NCI-H1048 (cell line): ENCODE data around the gene LSM7.

ENCODE experiments used
- DNase-seq: peaks from one replicate; lab custom pipeline; 2025; lab: John Stamatoyannopoulos, UW

Gene LSM7

DNA sequence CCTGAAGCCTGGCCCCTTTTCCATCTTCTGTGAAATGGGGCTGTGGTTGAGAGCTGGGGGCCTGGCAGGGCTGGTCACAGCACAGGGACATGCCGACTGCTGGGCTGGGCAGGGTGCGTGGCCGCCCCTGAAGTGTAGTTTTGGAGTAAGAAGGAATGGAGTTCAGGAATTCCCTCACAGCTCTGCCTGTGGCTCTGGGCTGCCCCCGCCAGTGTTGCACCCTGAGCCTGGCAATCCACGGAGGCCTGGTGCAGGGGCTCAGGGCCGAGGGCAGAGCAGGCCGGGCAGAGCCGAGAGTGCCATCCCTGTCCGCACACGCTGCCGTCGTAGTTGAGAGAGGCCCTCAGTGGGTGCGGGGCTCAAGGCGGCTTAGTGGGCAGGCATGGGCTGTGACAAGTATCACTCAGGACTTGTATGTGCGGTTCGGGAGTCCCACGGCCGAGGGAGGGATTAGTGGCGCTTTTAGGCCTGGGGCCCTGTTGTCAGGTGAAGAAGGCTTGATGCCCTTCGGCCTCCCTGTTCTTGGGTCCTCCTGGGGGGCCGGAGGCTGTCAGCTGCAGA lies 9.7 kb upstream of the LSM7 start:
- no peak for DNase-seq

DNA sequence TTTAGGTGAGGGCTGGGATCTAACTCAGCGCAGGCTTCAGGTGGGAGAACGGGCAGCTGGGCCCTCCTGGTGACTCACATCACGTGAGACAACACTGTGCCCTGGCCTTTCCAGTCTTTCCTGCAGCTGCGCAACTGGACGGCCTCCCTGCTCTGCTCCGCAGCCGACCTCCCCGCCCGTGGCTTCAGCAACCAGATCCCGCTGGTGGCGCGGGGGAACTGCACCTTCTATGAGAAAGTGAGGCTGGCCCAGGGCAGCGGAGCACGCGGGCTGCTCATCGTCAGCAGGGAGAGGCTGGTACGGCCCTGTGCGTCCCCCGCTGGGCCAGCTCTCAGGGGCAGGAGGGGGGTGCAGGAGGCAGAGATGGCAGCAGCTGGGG lies 8.9 kb upstream of the LSM7 start:
- no peak for DNase-seq

DNA sequence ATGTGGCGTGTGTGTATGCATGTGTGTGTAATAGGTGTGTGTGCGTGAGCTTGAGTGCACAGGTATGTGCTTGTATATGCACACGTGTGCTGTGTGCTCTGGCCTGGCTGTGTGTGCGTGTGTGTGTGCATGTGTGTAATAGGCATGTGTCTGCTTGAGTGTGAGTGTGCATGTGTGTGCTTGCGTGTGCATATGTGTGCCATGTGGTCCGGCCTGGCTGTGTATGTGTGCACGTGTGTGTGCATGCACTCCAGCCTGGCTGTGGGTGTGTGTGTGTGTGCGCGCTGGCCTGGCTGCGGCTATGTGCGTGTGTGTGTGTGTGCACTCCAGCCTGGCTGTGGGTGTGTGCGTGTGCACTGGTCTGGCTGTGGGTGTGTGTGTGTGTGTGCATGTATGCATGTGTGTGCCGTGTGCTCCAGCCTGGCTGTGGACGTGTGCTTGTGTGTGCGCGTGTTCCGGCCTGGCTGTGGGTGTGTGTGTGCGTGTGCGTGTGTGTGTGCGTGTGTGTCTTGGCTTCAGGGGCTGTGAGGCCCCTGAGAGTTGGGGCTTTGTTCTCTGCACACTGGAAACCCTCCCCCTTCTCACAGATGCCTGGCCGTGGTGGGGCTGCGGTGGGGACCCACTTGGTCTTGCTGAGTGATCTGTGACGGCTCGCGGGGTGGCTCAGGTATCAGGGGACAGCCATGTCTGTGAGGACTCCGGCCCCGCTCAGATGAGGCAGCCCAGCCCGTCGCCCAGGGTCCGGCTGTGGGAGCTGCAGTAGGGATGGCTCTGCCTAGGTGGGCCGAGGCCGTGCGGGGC lies 8.3 kb upstream of the LSM7 start:
- DNase-seq = no peak

DNA sequence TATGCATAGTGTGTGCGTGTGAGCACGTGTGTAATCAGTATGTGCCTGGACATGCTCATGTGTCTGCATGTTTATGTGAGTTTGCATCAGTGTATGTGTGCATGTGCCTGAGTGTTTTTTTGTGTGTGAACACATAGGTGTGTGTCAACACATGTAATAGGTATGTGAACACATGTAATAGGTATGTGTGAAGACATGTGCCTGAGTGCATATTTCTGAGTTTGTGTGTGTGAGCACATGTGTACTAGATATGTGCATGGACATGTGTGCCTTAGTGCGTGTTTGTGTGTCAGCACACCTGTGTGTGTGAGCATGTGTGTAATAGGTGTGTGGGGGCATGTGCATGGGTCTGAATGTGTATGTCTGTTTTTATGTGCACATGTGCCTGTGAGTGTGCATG lies 7.5 kb upstream of the LSM7 start:
- no peak for DNase-seq

- DNase-seq = no peak
Observed at GRCh38 chr19:2334986-2335846, 6.8 kb upstream of the LSM7 start.

DNA sequence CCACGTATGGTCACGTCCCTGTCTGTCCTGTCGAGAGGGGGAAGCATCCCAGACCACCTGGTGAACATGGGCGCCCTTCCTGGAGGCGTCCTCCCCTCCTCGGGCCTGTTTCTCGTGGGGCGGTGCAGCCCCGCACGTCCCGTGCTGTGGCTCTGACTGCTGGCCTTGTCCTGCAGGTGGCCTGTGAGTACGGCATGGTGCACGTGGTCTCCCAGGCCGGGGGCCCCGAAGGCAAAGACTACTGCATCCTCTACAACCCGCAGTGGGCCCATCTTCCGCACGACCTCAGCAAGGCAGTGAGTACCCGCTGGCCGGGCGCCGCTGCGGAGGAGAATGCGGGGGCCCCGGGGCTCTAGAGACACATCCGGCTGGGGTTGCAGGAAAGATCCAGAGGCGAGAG lies 6.0 kb upstream of the LSM7 start:
- DNase-seq = no peak

DNA sequence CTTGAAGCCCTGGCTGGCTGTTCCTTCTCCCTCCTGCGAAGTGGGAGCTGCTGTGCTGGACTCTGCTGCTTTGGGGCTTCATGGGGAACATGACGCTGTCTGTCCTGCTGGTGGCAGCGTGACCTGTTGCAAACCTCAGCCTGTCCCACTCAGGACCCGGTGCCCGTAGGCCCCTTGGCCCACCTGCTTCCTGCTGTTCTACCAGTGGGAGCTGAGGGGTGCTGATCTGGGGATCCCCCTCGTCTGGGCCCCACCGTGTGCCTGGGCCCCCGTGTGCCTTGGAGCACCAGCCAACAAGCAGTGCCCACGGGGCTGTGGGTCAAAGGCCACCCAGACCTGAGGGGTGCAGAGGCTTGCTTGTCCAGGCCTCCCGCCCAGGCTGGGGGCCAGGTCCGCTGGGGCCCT lies 5.4 kb upstream of the LSM7 start:
- no peak for DNase-seq

GRCh38 chr19:2333027-2333806 lies 4.8 kb upstream of the LSM7 start:
- DNase-seq = no peak

DNA sequence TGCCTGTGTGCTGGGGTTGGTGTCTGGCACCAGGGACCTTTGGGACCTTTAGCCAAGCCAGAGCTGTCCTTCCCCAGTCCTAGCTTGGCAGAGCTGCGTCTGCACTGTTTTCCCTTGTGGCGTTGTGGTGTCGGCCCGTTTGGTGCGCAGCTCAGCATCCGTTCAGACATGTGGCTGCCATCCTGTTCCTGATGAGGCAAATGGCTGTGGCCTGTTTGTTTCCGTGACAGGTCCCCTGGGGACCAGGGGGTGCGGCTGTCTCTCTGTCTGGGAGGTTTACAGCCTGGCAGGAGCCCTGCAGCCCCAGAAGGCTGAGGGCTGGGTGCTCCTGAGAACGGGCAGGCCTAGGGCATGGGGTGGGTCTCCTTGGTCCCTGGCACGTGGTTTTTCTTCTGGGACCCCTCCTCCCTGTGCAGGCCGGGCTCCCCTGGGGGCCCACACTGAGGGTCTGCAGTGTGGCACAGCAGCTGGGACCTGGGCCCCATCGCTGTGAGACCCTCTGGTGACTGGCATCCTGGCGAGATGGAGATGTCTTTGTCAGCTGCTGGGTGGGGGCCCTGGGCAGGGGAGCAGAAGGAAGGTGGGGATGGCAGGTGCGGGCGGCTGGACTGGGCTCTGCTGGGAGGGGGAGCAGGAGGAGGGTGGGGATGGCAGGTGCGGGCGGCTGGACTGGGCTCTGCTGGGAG lies 4.1 kb upstream of the LSM7 start:
- no peak for DNase-seq

DNA sequence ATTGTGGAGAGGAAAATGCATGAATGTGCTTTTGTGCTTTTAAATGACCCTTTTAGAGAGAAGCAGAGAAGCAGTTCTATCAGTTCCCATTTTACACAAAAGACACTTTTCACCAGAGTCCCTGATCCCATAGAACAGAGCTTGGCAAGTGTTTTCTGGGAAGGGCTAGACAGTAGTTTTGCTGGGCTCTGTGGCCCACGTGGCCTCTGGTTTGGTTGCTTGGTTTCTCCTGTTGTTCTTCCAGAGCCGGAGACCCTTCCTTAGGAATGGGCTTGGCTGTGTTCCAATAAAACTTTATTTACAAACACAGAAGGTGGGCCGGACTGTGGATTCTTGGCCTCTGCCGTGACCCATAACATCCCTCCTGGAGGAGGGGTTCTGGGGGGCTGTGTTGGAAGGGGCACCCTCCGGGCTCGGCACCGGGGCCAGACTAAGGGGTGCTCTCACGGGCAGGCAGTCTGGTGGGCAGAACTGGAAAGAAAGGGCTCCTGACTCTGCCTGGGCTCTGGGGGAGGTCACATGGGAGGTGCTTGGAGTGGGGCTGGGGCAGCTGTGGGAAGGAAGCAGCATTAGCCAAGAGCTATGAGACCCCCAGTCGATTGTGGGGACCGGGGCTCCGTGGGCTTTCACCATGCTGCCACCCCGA lies 3.3 kb upstream of the LSM7 start:
- no peak for DNase-seq

DNA sequence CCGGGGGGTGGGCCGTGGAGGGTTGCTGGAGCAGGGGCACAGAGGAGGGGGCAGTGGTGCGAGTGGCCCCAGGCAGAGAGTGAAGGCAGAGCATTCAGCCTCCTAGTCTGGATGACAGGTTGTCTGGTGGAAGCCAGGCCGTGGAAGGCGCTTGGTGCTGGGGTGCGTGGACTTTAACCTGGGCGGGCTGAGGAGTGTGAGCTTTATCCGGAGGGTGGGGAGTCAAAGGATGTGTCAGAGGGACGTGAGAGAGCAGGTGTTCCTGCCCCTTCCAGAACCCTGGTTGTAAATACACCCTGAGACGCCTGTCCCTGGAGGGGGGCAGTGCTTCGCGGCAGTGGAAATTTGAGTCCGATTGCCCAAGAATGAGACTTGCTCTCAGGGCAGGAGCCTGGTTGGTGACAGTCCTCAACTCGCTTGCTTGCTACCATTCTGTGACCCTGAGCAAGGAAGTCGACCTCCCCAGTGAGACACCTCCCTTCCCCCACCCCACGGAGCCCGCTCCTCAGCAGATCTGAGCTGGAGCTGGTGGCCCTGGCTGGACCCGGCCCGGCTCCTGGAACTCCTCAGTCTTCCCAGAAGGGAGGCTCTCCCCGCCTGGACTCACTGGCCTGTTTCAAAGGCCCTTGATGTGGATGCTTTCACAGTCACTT lies 2.4 kb upstream of the LSM7 start:
- no peak for DNase-seq

DNA sequence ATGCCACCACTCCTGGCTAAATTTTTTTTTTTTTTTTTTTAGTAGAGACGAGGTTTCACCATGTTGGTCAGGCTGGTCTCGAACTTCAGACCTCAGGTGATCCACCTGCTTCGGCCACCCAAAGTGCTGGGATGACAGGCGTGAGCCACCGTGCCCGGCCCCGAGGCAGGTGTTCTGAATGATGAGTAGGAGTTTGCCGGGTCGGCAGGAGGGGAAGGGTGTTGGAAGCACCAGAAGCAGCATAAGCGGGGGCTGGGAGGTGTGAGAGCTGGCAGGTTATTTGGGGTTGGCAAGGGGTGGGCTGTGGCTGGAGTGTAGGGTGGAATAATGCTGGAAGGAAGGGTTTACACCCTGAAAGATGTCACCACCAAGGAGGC lies 1.9 kb upstream of the LSM7 start:
- DNase-seq = no peak

DNA sequence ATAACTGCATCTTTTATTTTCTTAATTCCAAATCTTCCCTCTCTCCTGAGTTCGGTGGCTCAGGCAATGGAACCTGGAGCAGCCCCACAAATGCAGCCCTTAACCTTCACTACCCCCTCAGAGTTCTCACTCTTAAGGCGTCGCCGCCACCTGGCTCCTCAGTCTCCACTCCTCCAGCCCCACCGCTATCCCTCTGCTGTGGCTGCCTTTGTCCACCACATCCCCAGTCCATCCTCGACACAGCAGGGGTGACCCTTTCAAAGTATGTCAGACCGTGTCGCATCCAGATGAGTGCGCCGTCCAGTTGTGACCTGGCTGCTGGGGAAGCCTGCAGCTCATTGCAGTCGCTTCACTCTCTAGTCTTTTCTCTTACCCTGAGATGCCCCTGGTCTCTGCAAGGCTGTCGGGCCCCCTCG lies 1.1 kb upstream of the LSM7 start:
- no peak for DNase-seq

GRCh38 chr19:2329149-2329478 lies 728 bp upstream of the LSM7 start:
- no peak for DNase-seq

- peak; percentile 71 for DNase-seq
Observed at GRCh38 chr19:2327773-2328400, 499 bp downstream of the LSM7 start.

DNA sequence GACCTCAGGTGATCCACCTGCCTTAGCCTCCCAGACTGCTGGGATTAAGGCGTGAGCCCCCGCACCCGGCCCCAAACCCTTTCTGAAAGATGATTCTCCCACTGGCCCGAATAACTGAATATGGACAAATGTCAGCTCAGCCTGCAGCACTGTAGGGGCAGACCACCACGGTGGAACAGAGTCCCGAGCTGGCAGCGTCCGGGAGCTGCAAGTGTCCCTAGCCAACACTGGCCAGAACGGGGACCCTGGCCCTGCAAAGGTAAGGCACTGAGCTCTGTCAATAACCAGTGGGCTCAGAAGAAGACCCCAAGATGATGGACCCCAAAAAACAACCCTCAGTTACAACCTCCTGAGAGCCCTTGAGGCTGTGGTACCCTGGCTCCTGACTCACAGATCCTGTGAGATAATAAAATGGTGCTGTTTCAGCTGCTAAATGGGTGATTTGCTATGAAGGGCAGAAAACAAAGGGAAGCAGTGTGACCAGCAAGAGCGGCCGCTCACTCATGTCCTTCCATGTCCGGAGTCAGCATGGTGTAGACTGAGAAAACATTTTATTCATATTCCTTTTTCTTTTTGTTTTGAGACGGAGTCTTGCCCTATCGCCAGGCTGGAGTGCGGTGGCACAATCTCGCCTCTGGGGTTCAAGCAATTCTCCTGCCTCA lies 1.6 kb downstream of the LSM7 start:
- no peak for DNase-seq

GRCh38 chr19:2325281-2326046 lies 2.9 kb downstream of the LSM7 start:
- DNase-seq = no peak

GRCh38 chr19:2324220-2324948 lies 4.0 kb downstream of the LSM7 start:
- DNase-seq = no peak
